ENCODE data around the gene CD180. TPM values are rescaled to one million over a fixed set of nuclear protein-coding genes. Genes with fewer than 3 reads are reported as not detected.

Gene CD180
- not detected in 2 replicates for total RNA-seq (2012; rRNA removed)

GRCh38 chr5:67196537-67197059, at the start of gene CD180:
Gene CD180 (minus strand): TSS chr5:67196799. CDS start chr5:67196641, 158 bp downstream.
- no peaks in the 10 kb centered on the region for H3K27me3 ChIP-seq (ENCODE audit: control insufficient read depth, insufficient read depth, low read length)
- no peaks in the 10 kb centered on the region for H3K4me1 ChIP-seq (ENCODE audit: control insufficient read depth, insufficient read depth, low read length)
- H3K36me3 ChIP-seq (ENCODE audit: insufficient read depth, low read length): no peaks in the 10 kb centered on the region
- no peak within 1 kb of the TSS for H3K4me3 ChIP-seq (ENCODE audit: low read length)
- no peaks in the 10 kb centered on the region for H3K9me3 ChIP-seq (replicated peaks; ENCODE audit: low read length)
- no peak within 1 kb of the TSS for H3K9ac ChIP-seq (ENCODE audit: low read depth, low read length)
- H3K4me2 ChIP-seq (ENCODE audit: low read length): no peak within 1 kb of the TSS

GRCh38 chr5:67246108-67246507, 49.5 kb upstream of the CD180 start:
- no peaks in the 10 kb centered on the region for H3K9me3 ChIP-seq (replicated peaks; ENCODE audit: low read length)

GRCh38 chr5:67245259-67245846, 48.8 kb upstream of the CD180 start:
- Histone ChIP-seq H3K4me3 (ENCODE audit: low read length) (no peak overlapping the region), H3K9me3 (replicated peaks; ENCODE audit: low read length) (no peaks in the 10 kb centered on the region), H3K4me1 (ENCODE audit: control insufficient read depth, insufficient read depth, low read length) (peaks cover 36% of the 10 kb centered on the region), H3K27me3 (ENCODE audit: control insufficient read depth, insufficient read depth, low read length) (no peaks in the 10 kb centered on the region), H3K36me3 (ENCODE audit: insufficient read depth, low read length) (no peaks in the 10 kb centered on the region), H3K9ac (ENCODE audit: low read depth, low read length) (no peak overlapping the region), H3K4me2 (ENCODE audit: low read length) (no peak overlapping the region)

More at GRCh38 chr5:67246108-67246507, 49.5 kb upstream of the CD180 start:
- no peaks in the 10 kb centered on the region for H3K36me3 ChIP-seq (ENCODE audit: insufficient read depth, low read length)
- H3K27me3 ChIP-seq (ENCODE audit: control insufficient read depth, insufficient read depth, low read length): no peaks in the 10 kb centered on the region
- H3K9ac ChIP-seq (ENCODE audit: low read depth, low read length): no peak overlapping the region
- H3K4me2 ChIP-seq (ENCODE audit: low read length): no peak overlapping the region
- peaks cover 36% of the 10 kb centered on the region for H3K4me1 ChIP-seq (ENCODE audit: control insufficient read depth, insufficient read depth, low read length)
- no peak overlapping the region for H3K4me3 ChIP-seq (ENCODE audit: low read length)

GRCh38 chr5:67244345-67244793, 47.8 kb upstream of the CD180 start:
- Histone ChIP-seq H3K27me3 (ENCODE audit: control insufficient read depth, insufficient read depth, low read length) (no peaks in the 10 kb centered on the region), H3K9me3 (replicated peaks; ENCODE audit: low read length) (no peaks in the 10 kb centered on the region), H3K4me2 (ENCODE audit: low read length) (no peak overlapping the region), H3K36me3 (ENCODE audit: insufficient read depth, low read length) (no peaks in the 10 kb centered on the region), H3K4me3 (ENCODE audit: low read length) (no peak overlapping the region), H3K9ac (ENCODE audit: low read depth, low read length) (no peak overlapping the region), H3K4me1 (ENCODE audit: control insufficient read depth, insufficient read depth, low read length) (peaks cover 33% of the 10 kb centered on the region)

- Histone ChIP-seq H3K4me1 (ENCODE audit: control insufficient read depth, insufficient read depth, low read length) (peaks cover 29% of the 10 kb centered on the region), H3K27me3 (ENCODE audit: control insufficient read depth, insufficient read depth, low read length) (no peaks in the 10 kb centered on the region), H3K36me3 (ENCODE audit: insufficient read depth, low read length) (no peaks in the 10 kb centered on the region), H3K4me3 (ENCODE audit: low read length) (no peak overlapping the region), H3K9me3 (replicated peaks; ENCODE audit: low read length) (no peaks in the 10 kb centered on the region), H3K4me2 (ENCODE audit: low read length) (no peak overlapping the region), H3K9ac (ENCODE audit: low read depth, low read length) (no peak overlapping the region)
These were observed 47.3 kb upstream of the CD180 start for GRCh38 chr5:67243944-67244343.

- Histone ChIP-seq H3K4me1 (ENCODE audit: control insufficient read depth, insufficient read depth, low read length) (peaks cover 23% of the 10 kb centered on the region), H3K4me2 (ENCODE audit: low read length) (no peak overlapping the region), H3K27me3 (ENCODE audit: control insufficient read depth, insufficient read depth, low read length) (no peaks in the 10 kb centered on the region), H3K9ac (ENCODE audit: low read depth, low read length) (no peak overlapping the region), H3K4me3 (ENCODE audit: low read length) (no peak overlapping the region), H3K9me3 (replicated peaks; ENCODE audit: low read length) (no peaks in the 10 kb centered on the region), H3K36me3 (ENCODE audit: insufficient read depth, low read length) (no peaks in the 10 kb centered on the region)
These were observed 46.8 kb upstream of the CD180 start for GRCh38 chr5:67243349-67243748.

GRCh38 chr5:67241326-67241725, 44.7 kb upstream of the CD180 start:
- Histone ChIP-seq H3K9ac (ENCODE audit: low read depth, low read length) (no peak overlapping the region), H3K36me3 (ENCODE audit: insufficient read depth, low read length) (no peaks in the 10 kb centered on the region), H3K9me3 (replicated peaks; ENCODE audit: low read length) (no peaks in the 10 kb centered on the region), H3K4me1 (ENCODE audit: control insufficient read depth, insufficient read depth, low read length) (peaks cover 8% of the 10 kb centered on the region), H3K27me3 (ENCODE audit: control insufficient read depth, insufficient read depth, low read length) (no peaks in the 10 kb centered on the region), H3K4me2 (ENCODE audit: low read length) (no peak overlapping the region), H3K4me3 (ENCODE audit: low read length) (no peak overlapping the region)

GRCh38 chr5:67240846-67241245, 44.2 kb upstream of the CD180 start:
- H3K27me3 ChIP-seq (ENCODE audit: control insufficient read depth, insufficient read depth, low read length): no peaks in the 10 kb centered on the region
- no peak overlapping the region for H3K9ac ChIP-seq (ENCODE audit: low read depth, low read length)
- no peak overlapping the region for H3K4me3 ChIP-seq (ENCODE audit: low read length)
- no peaks in the 10 kb centered on the region for H3K36me3 ChIP-seq (ENCODE audit: insufficient read depth, low read length)
- peaks cover 5% of the 10 kb centered on the region for H3K4me1 ChIP-seq (ENCODE audit: control insufficient read depth, insufficient read depth, low read length)
- no peak overlapping the region for H3K4me2 ChIP-seq (ENCODE audit: low read length)
- H3K9me3 ChIP-seq (replicated peaks; ENCODE audit: low read length): no peaks in the 10 kb centered on the region

- Histone ChIP-seq H3K36me3 (ENCODE audit: insufficient read depth, low read length) (no peaks in the 10 kb centered on the region), H3K4me3 (ENCODE audit: low read length) (no peak overlapping the region), H3K27me3 (ENCODE audit: control insufficient read depth, insufficient read depth, low read length) (no peaks in the 10 kb centered on the region), H3K4me1 (ENCODE audit: control insufficient read depth, insufficient read depth, low read length) (peaks cover 7% of the 10 kb centered on the region), H3K9ac (ENCODE audit: low read depth, low read length) (no peak overlapping the region), H3K4me2 (ENCODE audit: low read length) (no peak overlapping the region), H3K9me3 (replicated peaks; ENCODE audit: low read length) (no peaks in the 10 kb centered on the region)
These were observed 43.5 kb upstream of the CD180 start for GRCh38 chr5:67240065-67240464.

- no peak overlapping the region for H3K4me3 ChIP-seq (ENCODE audit: low read length)
- no peak overlapping the region for H3K4me2 ChIP-seq (ENCODE audit: low read length)
- no peak overlapping the region for H3K9ac ChIP-seq (ENCODE audit: low read depth, low read length)
- peaks cover 20% of the 10 kb centered on the region for H3K4me1 ChIP-seq (ENCODE audit: control insufficient read depth, insufficient read depth, low read length)
- no peaks in the 10 kb centered on the region for H3K9me3 ChIP-seq (replicated peaks; ENCODE audit: low read length)
- no peaks in the 10 kb centered on the region for H3K27me3 ChIP-seq (ENCODE audit: control insufficient read depth, insufficient read depth, low read length)
- no peaks in the 10 kb centered on the region for H3K36me3 ChIP-seq (ENCODE audit: insufficient read depth, low read length)
These were observed 41.6 kb upstream of the CD180 start for GRCh38 chr5:67238191-67238590.

GRCh38 chr5:67235399-67236110, 39.0 kb upstream of the CD180 start:
- no peak overlapping the region for H3K4me3 ChIP-seq (ENCODE audit: low read length)

More at GRCh38 chr5:67235399-67236110, 39.0 kb upstream of the CD180 start:
- Histone ChIP-seq H3K4me2 (ENCODE audit: low read length) (no peak overlapping the region), H3K4me1 (ENCODE audit: control insufficient read depth, insufficient read depth, low read length) (peaks cover 26% of the 10 kb centered on the region), H3K9me3 (replicated peaks; ENCODE audit: low read length) (no peaks in the 10 kb centered on the region), H3K36me3 (ENCODE audit: insufficient read depth, low read length) (no peaks in the 10 kb centered on the region), H3K27me3 (ENCODE audit: control insufficient read depth, insufficient read depth, low read length) (no peaks in the 10 kb centered on the region), H3K9ac (ENCODE audit: low read depth, low read length) (no peak overlapping the region)

All from skeletal muscle satellite cell (primary cell).